Measurements from ENCODE around the gene PDE8B. TPM values are rescaled to one million over a fixed set of nuclear protein-coding genes. Genes with fewer than 3 reads are reported as not detected.

PDE8B gene, protein sequence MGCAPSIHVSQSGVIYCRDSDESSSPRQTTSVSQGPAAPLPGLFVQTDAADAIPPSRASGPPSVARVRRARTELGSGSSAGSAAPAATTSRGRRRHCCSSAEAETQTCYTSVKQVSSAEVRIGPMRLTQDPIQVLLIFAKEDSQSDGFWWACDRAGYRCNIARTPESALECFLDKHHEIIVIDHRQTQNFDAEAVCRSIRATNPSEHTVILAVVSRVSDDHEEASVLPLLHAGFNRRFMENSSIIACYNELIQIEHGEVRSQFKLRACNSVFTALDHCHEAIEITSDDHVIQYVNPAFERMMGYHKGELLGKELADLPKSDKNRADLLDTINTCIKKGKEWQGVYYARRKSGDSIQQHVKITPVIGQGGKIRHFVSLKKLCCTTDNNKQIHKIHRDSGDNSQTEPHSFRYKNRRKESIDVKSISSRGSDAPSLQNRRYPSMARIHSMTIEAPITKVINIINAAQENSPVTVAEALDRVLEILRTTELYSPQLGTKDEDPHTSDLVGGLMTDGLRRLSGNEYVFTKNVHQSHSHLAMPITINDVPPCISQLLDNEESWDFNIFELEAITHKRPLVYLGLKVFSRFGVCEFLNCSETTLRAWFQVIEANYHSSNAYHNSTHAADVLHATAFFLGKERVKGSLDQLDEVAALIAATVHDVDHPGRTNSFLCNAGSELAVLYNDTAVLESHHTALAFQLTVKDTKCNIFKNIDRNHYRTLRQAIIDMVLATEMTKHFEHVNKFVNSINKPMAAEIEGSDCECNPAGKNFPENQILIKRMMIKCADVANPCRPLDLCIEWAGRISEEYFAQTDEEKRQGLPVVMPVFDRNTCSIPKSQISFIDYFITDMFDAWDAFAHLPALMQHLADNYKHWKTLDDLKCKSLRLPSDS
- 1.1 to 1.7 TPM (median 1.5 TPM) in 5 replicates for total RNA-seq (2022; extraction: Qiagen RNA extraction)

GRCh38 chr5:77210091-77210963 is at the start of gene PDE8B:
PDE8B (plus strand) TSS chr5:77210680; CDS start chr5:77210926, 246 bp downstream.

Other genes starting within 250 kb of the PDE8B start
- 12.7 to 15.9 TPM (median 14.4 TPM) in 5 replicates for gene AGGF1, start 180.3 kb upstream of the PDE8B start, total RNA-seq (2022; extraction: Qiagen RNA extraction)
- 3.1 to 3.5 TPM (median 3.3 TPM) in 5 replicates for gene ZBED3, start 123.4 kb upstream of the PDE8B start, total RNA-seq (2022; extraction: Qiagen RNA extraction)

Measured in A549 treated with CORT108297 at 1 μM for 4 hours (cell line).